CD4-positive, alpha-beta T cell treated with Interleukin-12 subunit alpha and Interleukin-12 subunit beta, for 1 hour (primary cell): Measurements from ENCODE around the gene CFAP74.
A peak's percentile ranks its signal among the peaks of the same experiment; 100 is the strongest.
"Not testable (repeated sequence)": the region's sequence is repeated elsewhere in the genome, so short reads cannot be mapped to it uniquely, and the experiment has no call there.

ENCODE experiments used
- DNase-seq: peaks from one replicate; pipeline ENCODE4 v3.0.0-alpha.2; 2020

The CFAP74 gene

DNA sequence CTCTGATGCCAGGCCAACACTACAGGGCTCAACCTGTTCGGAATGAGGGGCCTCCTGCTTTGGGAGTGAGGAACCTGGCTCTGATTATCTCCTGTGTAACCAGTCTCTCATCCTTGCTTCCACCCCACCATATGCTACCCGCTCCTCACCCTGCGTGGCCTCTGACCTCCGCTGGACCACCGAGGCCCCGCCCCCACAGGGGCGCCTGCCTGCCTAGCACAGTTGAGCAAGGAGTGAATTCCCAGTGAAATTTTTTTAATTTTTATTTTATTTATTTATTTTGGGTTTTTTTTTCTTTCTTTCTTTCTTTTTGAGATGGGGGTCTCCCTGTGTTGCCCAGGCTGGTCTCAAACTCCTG is 110.8 kb downstream of the CFAP74 start:
- DNase-seq = no peak

DNA sequence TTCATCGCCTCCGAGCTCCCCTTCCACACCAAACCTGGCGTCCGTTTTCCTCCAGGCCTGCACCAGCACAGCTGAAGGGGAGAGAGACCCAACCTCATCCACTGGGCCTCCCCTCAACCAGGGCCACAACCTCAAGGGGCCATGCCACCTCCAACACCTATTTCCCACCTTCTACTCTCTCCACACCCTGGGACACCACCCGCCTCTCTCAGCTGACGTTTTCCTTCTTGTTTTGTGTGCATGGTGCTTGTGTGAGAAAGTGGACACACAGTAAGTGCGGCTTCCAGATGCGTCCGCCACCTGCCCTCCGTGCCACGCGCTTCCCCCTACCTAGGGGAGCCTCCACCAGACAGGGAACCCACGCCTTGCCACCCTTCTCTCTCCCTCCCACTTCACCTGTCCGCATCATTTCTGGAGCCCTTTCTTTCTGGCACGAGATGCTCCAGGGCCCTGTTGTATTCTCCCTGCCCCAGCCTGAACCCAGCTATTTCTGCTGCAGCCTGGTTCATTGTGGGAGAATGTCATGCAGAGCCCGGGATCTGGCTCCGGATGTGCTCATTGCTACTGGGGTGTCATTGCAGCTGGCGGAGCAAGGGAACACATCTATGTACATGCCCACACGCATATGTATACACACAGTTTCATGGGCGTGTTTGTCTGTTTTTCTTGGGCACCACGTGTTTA is 111.4 kb downstream of the CFAP74 start:
- DNase-seq = no peak

GRCh38 chr1:1891349-1892078 is 112.1 kb downstream of the CFAP74 start:
- peak; percentile 75 for DNase-seq

- peak; percentile 92 for DNase-seq
Measured at GRCh38 chr1:1890506-1891348, 112.9 kb downstream of the CFAP74 start, which contains the start of gene GNB1. GNB1 (minus strand) TSS chr1:1891087; CDS start chr1:1825453, 65,634 bp downstream.

DNA sequence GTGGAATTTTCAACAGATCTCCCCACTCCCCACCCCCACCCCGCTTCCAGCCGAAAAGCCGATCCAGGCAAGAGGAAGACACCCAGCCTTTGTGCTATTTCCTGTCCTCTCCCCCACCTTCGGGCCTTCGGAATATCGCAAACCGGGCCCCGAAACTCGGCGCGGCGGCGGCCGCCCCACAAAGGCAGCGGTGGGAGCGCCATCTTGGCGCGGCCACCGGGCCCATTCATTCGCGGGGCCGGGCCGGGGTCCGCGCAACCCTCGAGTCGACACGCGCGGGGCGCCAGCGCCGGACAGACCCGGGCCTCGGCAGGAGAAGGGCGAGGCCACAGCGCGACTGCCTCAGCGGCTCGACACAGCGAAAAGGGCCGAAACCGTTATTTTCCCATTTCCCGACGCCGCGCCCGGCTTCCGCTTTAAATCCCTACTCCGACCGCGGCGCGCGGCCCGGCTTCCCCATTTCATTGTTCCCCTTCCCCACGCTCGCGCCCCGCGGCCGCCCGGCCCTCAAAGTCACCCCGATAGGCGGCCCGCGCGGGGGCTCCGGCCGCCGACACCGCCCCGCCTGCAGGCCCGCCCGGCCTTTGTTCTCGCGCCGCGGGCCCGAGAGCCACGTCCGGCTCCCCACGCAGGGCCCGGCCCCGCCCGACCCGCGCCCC is 113.6 kb downstream of the CFAP74 start:
- DNase-seq = peak; percentile 51

- DNase-seq = no peak
Measured at GRCh38 chr1:1889090-1889750, 114.4 kb downstream of the CFAP74 start.

GRCh38 chr1:1883890-1884289 is 119.7 kb downstream of the CFAP74 start:
- not testable (repeated sequence) for DNase-seq

DNA sequence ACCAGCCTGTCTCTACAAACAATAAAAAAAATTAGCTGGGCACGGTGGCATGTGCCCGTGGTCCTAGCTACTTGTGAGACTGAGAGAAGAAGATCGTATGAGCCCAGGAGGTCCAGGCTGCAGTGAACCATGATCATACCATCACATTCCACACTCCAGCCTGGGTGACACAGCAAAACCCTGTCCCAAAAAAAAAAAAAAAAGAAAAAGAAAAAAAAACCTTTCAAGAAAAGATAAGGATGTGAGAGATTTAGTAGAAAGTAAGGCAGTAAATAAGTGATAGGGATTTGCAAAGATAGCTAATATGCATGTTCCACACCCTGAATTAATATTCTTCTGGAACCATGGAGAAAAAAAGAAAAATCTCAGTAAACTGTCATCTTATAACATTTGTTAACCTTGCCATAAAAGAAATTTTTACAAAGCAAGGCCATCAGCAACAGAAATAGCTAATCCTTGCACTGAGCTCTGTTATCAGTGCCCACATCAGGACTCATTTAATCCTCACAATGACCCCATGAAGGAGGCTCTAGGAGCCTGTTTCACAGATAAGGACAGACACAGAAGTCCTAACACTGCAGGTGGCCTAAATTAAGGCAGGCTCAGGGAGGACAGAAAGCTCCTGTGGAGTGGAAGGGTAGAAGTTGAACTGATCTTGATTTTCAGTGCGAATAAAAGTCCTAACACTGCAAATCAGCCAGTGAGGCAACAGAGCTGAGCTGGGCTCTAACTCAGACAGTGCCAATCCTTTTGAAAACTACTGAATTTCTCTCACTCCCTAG is 120.3 kb downstream of the CFAP74 start:
- no peak for DNase-seq

- no peak for DNase-seq
Measured at GRCh38 chr1:1881727-1882126, 121.9 kb downstream of the CFAP74 start.

DNA sequence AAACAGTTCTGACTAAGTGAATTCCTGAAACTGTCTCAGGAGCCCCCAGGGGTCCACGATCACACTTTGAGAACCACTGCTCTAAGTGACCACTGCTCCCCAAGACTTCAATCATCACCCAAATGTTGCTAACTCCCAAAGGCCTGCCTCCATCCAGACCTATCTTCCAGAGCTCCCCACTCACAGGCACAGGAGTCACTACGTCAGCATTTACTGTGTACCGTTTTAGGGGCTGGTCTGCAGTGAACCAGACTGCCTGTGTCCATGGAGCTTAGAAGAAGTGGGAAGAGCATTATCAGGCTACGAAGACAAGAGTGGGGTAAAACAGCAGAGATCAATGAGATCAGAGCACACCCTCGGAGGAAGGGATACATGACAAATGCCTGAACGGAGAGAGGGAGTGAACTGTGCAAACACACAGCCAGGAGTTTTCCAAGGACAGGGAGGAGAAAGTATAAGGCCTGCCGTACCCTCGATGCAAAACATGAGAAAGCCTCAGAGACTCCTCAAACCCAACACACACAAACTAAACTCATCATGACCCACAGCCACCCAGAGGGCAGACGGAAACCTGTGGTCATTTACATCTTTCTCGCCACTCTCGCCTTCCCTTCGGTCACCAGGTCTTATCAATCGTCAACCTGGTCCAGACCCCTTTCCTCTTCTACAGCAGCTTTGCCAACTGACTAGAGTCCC is 122.8 kb downstream of the CFAP74 start:
- DNase-seq = no peak

DNA sequence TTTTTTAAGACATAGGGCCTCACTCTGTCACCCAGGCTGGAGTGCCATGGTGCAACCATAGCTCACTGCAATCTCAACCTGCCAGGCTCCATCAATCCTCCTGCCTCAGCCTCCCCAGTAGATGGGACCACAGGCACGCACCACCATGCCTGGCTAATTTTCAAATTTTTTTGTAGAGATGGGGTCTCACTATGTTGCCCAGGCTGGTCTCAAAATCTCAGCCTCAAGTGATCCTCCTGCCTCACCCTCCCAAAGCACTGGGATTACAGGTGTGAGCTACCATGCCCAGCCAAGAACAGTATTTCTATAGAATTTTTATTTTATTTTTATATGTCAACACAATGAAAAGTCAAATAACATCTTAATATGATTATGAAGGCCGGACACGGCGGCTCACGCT is 123.6 kb downstream of the CFAP74 start:
- no peak for DNase-seq

- no peak for DNase-seq
Measured at GRCh38 chr1:1877865-1878436, 125.6 kb downstream of the CFAP74 start.

DNA sequence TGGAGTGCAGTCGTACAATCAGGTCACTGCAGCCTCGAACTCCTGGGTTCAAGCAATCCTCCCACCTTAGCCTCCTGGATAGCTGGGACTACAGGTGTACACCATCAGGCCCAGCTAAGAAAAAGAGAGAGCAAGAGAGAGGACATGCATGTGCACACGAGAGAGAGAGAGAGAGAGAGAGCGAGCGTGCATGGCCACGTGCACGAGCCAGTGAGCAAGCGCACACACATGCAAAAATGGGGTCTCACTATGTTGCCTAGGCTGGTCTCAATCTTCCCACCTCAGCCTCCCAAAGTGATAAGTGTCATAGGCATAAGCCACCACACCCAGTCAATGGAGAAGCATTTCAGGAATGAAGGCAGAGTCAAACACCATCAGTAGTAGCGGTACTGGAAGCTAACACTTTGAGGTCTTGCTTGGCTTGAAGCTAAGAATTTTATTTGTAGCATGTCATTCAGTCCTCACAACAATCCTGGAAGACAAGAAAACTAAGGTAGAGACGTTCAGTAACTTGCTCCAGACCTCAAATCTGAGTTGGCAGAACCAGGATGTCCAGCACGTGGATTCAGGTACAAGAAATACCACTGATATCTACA is 127.2 kb downstream of the CFAP74 start:
- no peak for DNase-seq

GRCh38 chr1:1875932-1876331 is 127.7 kb downstream of the CFAP74 start:
- no peak for DNase-seq

- DNase-seq = no peak
Measured at GRCh38 chr1:1874901-1875300, 128.7 kb downstream of the CFAP74 start.

GRCh38 chr1:1873186-1873585 is 130.4 kb downstream of the CFAP74 start:
- DNase-seq = no peak

- DNase-seq = no peak
Measured at GRCh38 chr1:1872329-1872994, 131.1 kb downstream of the CFAP74 start.
